Kidney (tissue), 14 donors: ENCODE results near the gene KCNQ5. TPM values are rescaled to one million over a fixed set of nuclear protein-coding genes. Genes with fewer than 3 reads are reported as not detected.

Experiments used
- DNase-seq, 5 donors: peaks; one replicate each; pipeline ENCODE4 v3.0.0-alpha.2; 2013 to 2020
- FAIRE-seq: peaks from 2 replicates; lab custom pipeline; 2012; peaks lifted over from hg19 to GRCh38; lab: Jason Lieb, UNC
- H3K27ac ChIP-seq, 2 donors: one replicate each; pipeline ENCODE4 v1.7.0; 2013; ENCODE audit warnings: low read depth in 2 of 2, low read length in 2 of 2, inconsistent platforms in 1 of 2
- H3K27me3 ChIP-seq: one replicate; pipeline ENCODE4 v1.7.1; 2013; ENCODE audit warnings: low read length, inconsistent platforms; ENCODE audit not compliant: control insufficient read depth, insufficient read depth
- H3K36me3 ChIP-seq, 3 donors: one replicate each; pipeline versions ENCODE4 v1.7.0 to v1.7.1; 2013; ENCODE audit warnings: low read length in 3 of 3, control low read depth in 1 of 3, inconsistent platforms in 1 of 3; ENCODE audit not compliant: insufficient read depth in 3 of 3, control insufficient read depth in 2 of 3
- H3K4me1 ChIP-seq, 3 donors: one replicate each; pipeline versions ENCODE4 v1.7.0 to v1.7.1; 2013; ENCODE audit warnings: low read length in 3 of 3, inconsistent platforms in 1 of 3, low read depth in 1 of 3; ENCODE audit not compliant: control insufficient read depth in 2 of 3, insufficient read depth in 2 of 3
- H3K4me3 ChIP-seq, 3 donors: one replicate each; pipeline versions ENCODE4 v1.7.0 to v1.8.1; 2013; ENCODE audit warnings: low read length in 3 of 3, control low read depth in 1 of 3, inconsistent platforms in 1 of 3
- H3K9ac ChIP-seq, 3 donors: one replicate each; pipeline versions ENCODE4 v1.7.0 to v1.7.1; 2013; ENCODE audit warnings: low read length in 3 of 3, control low read depth in 1 of 3, inconsistent platforms in 1 of 3
- H3K9me3 ChIP-seq, 3 donors: one replicate each; pipeline versions ENCODE4 v1.7.0 to v1.7.1; 2013; ENCODE audit warnings: low read length in 3 of 3, control low read depth in 1 of 3, inconsistent platforms in 1 of 3; ENCODE audit not compliant: control insufficient read depth in 2 of 3, insufficient read depth in 1 of 3
- intact Hi-C: fragments of 100-400 bp; cut with DNase I; formaldehyde crosslinking; loops from one replicate; pipeline ENCODE4 v1.11.1; 2022
- polyA plus RNA-seq: library from polyadenylated mRNA; stranded (reverse); fragments of 350-450 nt; fragmentation: Illumina TruSeq; extraction: RNeasy Lipid Tissue Mini Kit (QIAGEN cat#74804); gene quantifications from one replicate; pipeline ENCODE4 v1.2.3, GENCODE V29; 2014; ENCODE audit warnings: low read depth, low replicate concordance; ENCODE audit not compliant: insufficient read depth
- total RNA-seq: library from RNA; stranded (reverse); fragmentation: NEBNext Ultra II Directional; extraction: Animal tissue kit (Norgen Biotek cat#: 25700); gene quantifications from one replicate; pipeline ENCODE4 v1.2.1, GENCODE V29; 2021
- TF ChIP-seq, protein P1 (sequence below): IDR thresholded peaks from 3 replicates; pipeline ENCODE4 v1.5.1; 2012; ENCODE audit warnings: mild to moderate bottlenecking, moderate library complexity, borderline replicate concordance; ENCODE audit not compliant: insufficient read depth; ENCODE audit errors: extremely low read depth
- donor health status: control.
- donor health status: control.
- donor health status: control.
- donor health status: control.
- donor health status: control.
- donor health status: DM: yes; HTN: yes; CAD: no.
- donor health status: Normal renal cell carcinoma (clear cell type).

The KCNQ5 gene
- total and polyA plus RNA-seq, 2 donors from 2014 or later: 0.50 TPM; not detected in 1

DNA sequence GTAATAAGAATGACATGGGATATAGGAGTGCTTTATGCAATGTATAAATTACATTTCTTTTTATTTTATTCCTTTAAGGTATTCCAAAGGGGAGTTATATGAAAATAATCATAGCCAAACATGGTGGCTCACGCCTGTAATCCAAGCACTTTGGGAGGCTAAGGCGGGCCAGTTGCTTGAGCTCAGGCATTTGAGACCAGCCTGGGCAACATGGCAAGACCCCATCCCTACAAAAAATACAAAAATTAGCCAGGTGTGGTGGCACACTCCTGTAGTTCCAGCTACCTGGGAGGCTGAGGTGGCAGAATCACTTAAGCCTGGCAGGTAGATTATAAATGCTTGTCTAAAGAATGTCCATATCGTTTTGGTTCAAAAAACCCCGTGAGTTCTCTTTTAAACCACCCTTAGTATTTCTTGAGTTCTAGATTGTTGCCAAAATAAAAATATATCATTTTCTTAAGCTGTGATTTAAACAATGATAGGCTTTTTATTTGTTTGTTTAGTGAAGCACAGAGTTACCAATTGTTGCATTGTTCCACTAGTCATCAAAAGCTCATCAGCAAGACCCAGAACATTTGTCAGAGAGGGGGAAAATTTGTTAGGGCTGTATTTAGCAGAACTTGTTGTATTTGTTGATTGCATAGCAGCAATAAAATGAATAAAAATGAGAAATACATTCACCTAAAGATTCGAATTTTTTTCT, 457.2 kb downstream of the KCNQ5 start:
- FAIRE-seq (no peak), DNase-seq (no peak)
- Histone ChIP-seq H3K27ac (no peak overlapping the region), H3K9ac (no peak overlapping the region), H3K9me3 (no peaks in the 10 kb centered on the region), H3K27me3 (no peaks in the 10 kb centered on the region), H3K4me1 (no peaks in the 10 kb centered on the region), H3K4me3 (no peak overlapping the region), H3K36me3 (no peaks in the 10 kb centered on the region)
- TF ChIP-seq, protein P1, sequence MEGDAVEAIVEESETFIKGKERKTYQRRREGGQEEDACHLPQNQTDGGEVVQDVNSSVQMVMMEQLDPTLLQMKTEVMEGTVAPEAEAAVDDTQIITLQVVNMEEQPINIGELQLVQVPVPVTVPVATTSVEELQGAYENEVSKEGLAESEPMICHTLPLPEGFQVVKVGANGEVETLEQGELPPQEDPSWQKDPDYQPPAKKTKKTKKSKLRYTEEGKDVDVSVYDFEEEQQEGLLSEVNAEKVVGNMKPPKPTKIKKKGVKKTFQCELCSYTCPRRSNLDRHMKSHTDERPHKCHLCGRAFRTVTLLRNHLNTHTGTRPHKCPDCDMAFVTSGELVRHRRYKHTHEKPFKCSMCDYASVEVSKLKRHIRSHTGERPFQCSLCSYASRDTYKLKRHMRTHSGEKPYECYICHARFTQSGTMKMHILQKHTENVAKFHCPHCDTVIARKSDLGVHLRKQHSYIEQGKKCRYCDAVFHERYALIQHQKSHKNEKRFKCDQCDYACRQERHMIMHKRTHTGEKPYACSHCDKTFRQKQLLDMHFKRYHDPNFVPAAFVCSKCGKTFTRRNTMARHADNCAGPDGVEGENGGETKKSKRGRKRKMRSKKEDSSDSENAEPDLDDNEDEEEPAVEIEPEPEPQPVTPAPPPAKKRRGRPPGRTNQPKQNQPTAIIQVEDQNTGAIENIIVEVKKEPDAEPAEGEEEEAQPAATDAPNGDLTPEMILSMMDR: no peak
- intact Hi-C loops: no loop called here

DNA sequence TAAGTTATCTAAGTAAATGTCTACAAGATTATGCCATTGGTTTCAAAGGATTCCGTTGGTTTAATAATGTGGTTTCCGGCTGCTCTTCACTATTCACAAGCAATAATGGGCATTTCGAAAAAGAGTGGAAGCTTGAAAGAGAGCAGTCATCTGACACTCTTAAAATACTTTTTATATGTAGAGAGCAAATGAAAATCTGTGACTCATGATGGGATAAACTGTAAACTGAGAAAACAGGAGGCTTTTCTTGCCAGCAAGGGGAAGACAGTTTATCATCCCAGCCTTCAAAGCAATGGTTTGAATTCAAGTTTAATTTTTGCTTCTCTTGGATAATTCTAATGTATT, 457.7 kb downstream of the KCNQ5 start:
- DNase-seq: no peak
- no peaks in the 10 kb centered on the region for H3K4me1 ChIP-seq
- FAIRE-seq: no peak
- TF ChIP-seq, protein P1: no peak
- no peak overlapping the region for H3K9ac ChIP-seq
- H3K27ac ChIP-seq: no peak overlapping the region
- H3K4me3 ChIP-seq: no peak overlapping the region
- H3K9me3 ChIP-seq: no peaks in the 10 kb centered on the region
- intact Hi-C loops: no loop called here
- no peaks in the 10 kb centered on the region for H3K36me3 ChIP-seq
- H3K27me3 ChIP-seq: no peaks in the 10 kb centered on the region

DNA sequence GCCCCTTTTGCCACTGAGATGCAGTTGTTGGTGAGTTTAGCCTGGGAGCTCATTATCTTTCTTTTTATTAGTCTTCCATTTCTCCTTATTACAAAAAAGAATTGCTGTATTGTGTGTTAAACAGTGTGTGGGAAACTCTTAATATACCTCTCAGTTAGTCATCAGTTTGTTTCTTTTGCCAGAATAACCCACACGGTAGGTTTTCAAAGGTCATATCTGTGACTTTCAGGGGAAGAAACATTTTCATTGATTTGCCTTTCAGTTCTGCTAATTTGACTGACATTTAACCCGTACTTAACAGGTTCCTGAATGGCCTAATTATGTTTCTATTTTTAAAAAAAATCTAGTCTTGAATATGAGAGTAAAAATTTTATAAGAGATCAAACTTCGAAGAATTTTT, 458.1 kb downstream of the KCNQ5 start:
- Histone ChIP-seq H3K9ac (no peak overlapping the region), H3K4me3 (no peak overlapping the region), H3K27me3 (no peaks in the 10 kb centered on the region), H3K36me3 (no peaks in the 10 kb centered on the region), H3K27ac (no peak overlapping the region), H3K4me1 (no peaks in the 10 kb centered on the region), H3K9me3 (no peaks in the 10 kb centered on the region)
- TF ChIP-seq, protein P1: no peak
- DNase-seq (no peak), FAIRE-seq (no peak)
- intact Hi-C loops: no loop called here

DNA sequence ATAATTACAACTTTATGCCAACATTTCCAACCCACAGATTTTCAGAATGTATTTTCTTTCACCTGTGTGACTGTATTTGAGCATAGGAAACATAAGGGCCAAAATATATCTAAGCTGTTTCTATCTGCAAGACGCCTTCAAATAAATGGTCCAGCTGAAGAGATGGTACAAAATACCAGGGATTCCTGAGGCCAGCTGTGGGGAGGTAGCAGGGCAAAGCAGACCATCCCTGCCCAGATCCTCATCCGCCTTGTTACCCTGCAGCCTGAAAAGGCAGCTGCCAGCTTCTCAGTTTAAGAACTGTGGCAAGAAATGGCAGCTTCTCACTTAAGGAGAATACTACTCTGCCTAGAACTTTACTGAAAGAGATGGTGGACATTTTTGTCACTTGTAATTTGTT, 460.1 kb downstream of the KCNQ5 start:
- H3K36me3 ChIP-seq: no peaks in the 10 kb centered on the region
- FAIRE-seq: no peak
- H3K9me3 ChIP-seq: no peaks in the 10 kb centered on the region
- no peak for DNase-seq
- H3K4me1 ChIP-seq: no peaks in the 10 kb centered on the region
- H3K27me3 ChIP-seq: no peaks in the 10 kb centered on the region
- no peak overlapping the region for H3K9ac ChIP-seq
- TF ChIP-seq, protein P1: no peak
- no peak overlapping the region for H3K4me3 ChIP-seq
- intact Hi-C loops: no loop called here
- no peak overlapping the region for H3K27ac ChIP-seq
